HepG2 (cell line): ENCODE results near the gene NSMCE1. TPM values are rescaled to one million over a fixed set of nuclear protein-coding genes. Genes with fewer than 3 reads are reported as not detected.
A peak's percentile ranks its signal among the peaks of the same experiment; 100 is the strongest.

ENCODE experiments used
- ATAC-seq: fragments of 200-7000 bp; cut with Tn5 transposase; 3 replicates; pipeline ENCODE4 v1.9.1; 2020; ENCODE audit warnings: mild to moderate bottlenecking, moderate library complexity
- BruUV-seq: library from RNA; stranded (reverse); fragments of 400-500 nt; replicated peaks from 2 replicates; lab custom pipeline; 2021; lab: Mats Ljungman, UMichigan
- CTCF ChIA-PET: fragments of 300-600 bp; formaldehyde crosslinking; extraction: SDS; loops from one replicate; lab custom pipeline; 2021; ENCODE audit warnings: low total read pairs, inconsistent platforms, low intra/inter-chr PET ratio; lab: Yijun Ruan, JAX
- POLR2A ChIA-PET: fragments of 350-600 bp; sonication (Branson Sonifier 250); formaldehyde crosslinking; loops from one replicate; lab custom pipeline; 2020; ENCODE audit warnings: antibody characterized with exemption, inconsistent platforms; lab: Yijun Ruan, JAX
- DNase-seq: peaks from one replicate; pipeline ENCODE4 v3.0.0-alpha.2; 2015; ENCODE audit warnings: low spot score
- FAIRE-seq: peaks from 3 replicates; lab custom pipeline; 2011; peaks lifted over from hg19 to GRCh38; lab: Jason Lieb, UNC
- H2AFZ ChIP-seq: one replicate; pipeline ENCODE4 v1.6.1; 2011; ENCODE audit warnings: low read length, inconsistent platforms
- H3K27ac ChIP-seq: fragments of 300-600 bp; 3 replicates; pipeline ENCODE4 v1.8.0; 2011; ENCODE audit warnings: mixed run types, mild to moderate bottlenecking, mixed read lengths, low read length, inconsistent platforms; ENCODE audit not compliant: insufficient read depth; ENCODE audit errors: extremely low read length
- H3K27me3 ChIP-seq, 2 experiments: fragments of 200-600 bp in 1 of 2; 2 replicates in 1 of 2; 3 replicates in 1 of 2; pipeline versions ENCODE4 v1.6.0 to v1.8.0; 2011; ENCODE audit warnings: low read length in 2 of 2, mild to moderate bottlenecking in 2 of 2, moderate library complexity in 2 of 2, inconsistent platforms in 1 of 2; ENCODE audit not compliant: insufficient read depth in 2 of 2, control insufficient read depth in 1 of 2
- H3K36me3 ChIP-seq, 2 experiments: fragments of 200-600 bp in 1 of 2; replicated peaks in 1 of 2; 2 replicates in 1 of 2; 3 replicates in 1 of 2; pipeline versions ENCODE4 v1.5.1 to v1.8.0; 2011; ENCODE audit warnings: low read length in 2 of 2, inconsistent platforms in 1 of 2; ENCODE audit not compliant: insufficient read depth in 2 of 2, control insufficient read depth in 1 of 2
- H3K4me1 ChIP-seq: 2 replicates; pipeline ENCODE4 v1.5.1; 2012; ENCODE audit warnings: low read length, inconsistent platforms; ENCODE audit not compliant: insufficient read depth
- H3K4me2 ChIP-seq: 2 replicates; pipeline ENCODE4 v1.6.0; 2011; ENCODE audit warnings: low read depth, low read length, inconsistent platforms
- H3K4me3 ChIP-seq, 3 experiments: fragments of 200-600 bp in 1 of 3; sonication (generic), shearing (Covaris generic) in 1 of 3; replicated peaks in 1 of 3; 2 replicates each; pipeline ENCODE4 v1.5.1; 2011 to 2016; ENCODE audit warnings: low read length in 3 of 3, inconsistent platforms in 2 of 3, low read depth in 2 of 3, mild to moderate bottlenecking in 2 of 3, control low read depth in 1 of 3, mixed read lengths in 1 of 3; ENCODE audit not compliant: insufficient read depth in 1 of 3
- H3K79me2 ChIP-seq: one replicate; pipeline ENCODE4 v1.6.1; 2011; ENCODE audit warnings: low read length, inconsistent platforms; ENCODE audit not compliant: insufficient read depth
- H3K9ac ChIP-seq: 2 replicates; pipeline ENCODE4 v1.6.0; 2011; ENCODE audit warnings: mild to moderate bottlenecking, low read depth, low read length, inconsistent platforms; ENCODE audit not compliant: insufficient read depth
- H3K9me3 ChIP-seq: 2 replicates; pipeline ENCODE4 v1.5.1; 2012; ENCODE audit warnings: mild to moderate bottlenecking, low read length
- H4K20me1 ChIP-seq: 2 replicates; pipeline ENCODE4 v1.6.0; 2011; ENCODE audit warnings: inconsistent platforms, mild to moderate bottlenecking, low read length, moderate library complexity; ENCODE audit not compliant: insufficient read depth
- ATRX ChIP-seq: sonication (generic); formaldehyde crosslinking; IDR thresholded peaks from 2 replicates; pipeline ENCODE4 v1.4.0; 2020; ENCODE audit warnings: missing genetic modification reagents, borderline replicate concordance
- MAFF ChIP-seq: IDR thresholded peaks from 2 replicates; pipeline ENCODE4 v1.6.1; 2011; ENCODE audit warnings: low read depth, low read length, improper control_type of control experiment
- MAFK ChIP-seq, 2 experiments: IDR thresholded peaks in 1 of 2; conservative IDR thresholded peaks in 1 of 2; 2 replicates each; pipeline ENCODE4 v1.6.1; 2011; ENCODE audit warnings: improper control_type of control experiment in 2 of 2, low read length in 2 of 2
- MXD4 ChIP-seq: IDR thresholded peaks from 2 replicates; pipeline ENCODE4 v1.6.1; 2016; ENCODE audit warnings: mild to moderate bottlenecking, missing biosample characterization, missing genetic modification reagents
- TAF1 ChIP-seq: sonication (generic); formaldehyde crosslinking; IDR thresholded peaks from 2 replicates; pipeline ENCODE4 v1.4.0; 2020; ENCODE audit warnings: missing genetic modification reagents
- TBX2 ChIP-seq: sonication (generic); formaldehyde crosslinking; IDR thresholded peaks from 2 replicates; pipeline ENCODE4 v1.5.0; 2020; ENCODE audit warnings: missing genetic modification reagents, mild to moderate bottlenecking, borderline replicate concordance
- U2AF2 ChIP-seq: fragments of 200-400 bp; formaldehyde crosslinking; IDR thresholded peaks from 2 replicates; pipeline ENCODE4 v1.6.1; 2017; ENCODE audit warnings: low read depth, mild to moderate bottlenecking, low read length
- WGBS: methylation state at CpG from one replicate; pipeline ENCODE4 v1.1.6; 2017; ENCODE audit warnings: low lambda C conversion rate; 5-methylcytosine and 5-hydroxymethylcytosine counted together
- in situ Hi-C: cut with HindIII; loops from 2 replicates; pipeline ENCODE4 v1.10.0; 2017; ENCODE audit warnings: low pct_unique_long_range_greater_than_20kb; ENCODE audit not compliant: extremely low pct_ligation_motif_present
- intact Hi-C: fragments of 100-400 bp; cut with micrococcal nuclease; formaldehyde crosslinking; loops from one replicate; pipeline ENCODE4 v1.10.0; 2022; ENCODE audit not compliant: unreplicated experiment
- polyA plus RNA-seq, 8 experiments: library from polyadenylated mRNA; depleted of rRNA in 3 of 8; stranded (reverse) in 7 of 8; unstranded in 1 of 8; fragments of >200 nt; fragmentation: Illumina TruSeq in 4 of 8; extraction: Trizol in 4 of 8; gene quantifications; 2 replicates each; pipeline versions ENCODE4 v1.2.1 to v1.2.3, GENCODE V29; 2011 to 2016; ENCODE audit warnings: low read depth in 4 of 8, missing spikeins in 1 of 8, mixed read lengths in 1 of 8; ENCODE audit not compliant: insufficient read depth in 1 of 8
- total RNA-seq, 5 experiments: library from RNA; depleted of rRNA; stranded (reverse); fragments of >200 nt; fragmentation: Illumina TruSeq; extraction: Trizol; gene quantifications; 2 replicates each; pipeline ENCODE4 v1.2.3, GENCODE V29; 2016; ENCODE audit warnings: low read depth in 1 of 5
- TF ChIP-seq, protein P1 (sequence below): fragments of 450-650 bp; IDR thresholded peaks from 2 replicates; pipeline ENCODE4 v1.6.1; 2016

NSMCE1 gene
- total and polyA plus RNA-seq, 2 of the 13 experiments (the other 11 are each of a cell fraction or from before 2014, with no cell fraction given), result 42.7 to 52.9 TPM

GRCh38 chr16:27190316-27190871 lies 78.2 kb downstream of the NSMCE1 start:
- WGBS, result 79% methylated on average over 11 of the region's 12 CpGs
- no peak overlapping the region for H3K27ac ChIP-seq
- ChIA-PET CTCF (no interaction called here), POLR2A (interaction anchor here (5.9 kb wide), 1 partner anchor 14 kb away, joined by 34 read pairs; the partner anchor contains the start of gene KDM8)
- H3K79me2 ChIP-seq, result no peaks in the 10 kb centered on the region
- intact Hi-C loops (no loop called here), in situ Hi-C loops (no loop called here)
- peaks cover 14% of the 10 kb centered on the region for H3K4me1 ChIP-seq
- H3K9ac ChIP-seq, result no peak overlapping the region
- no peak for DNase-seq
- ATAC-seq, result no peak
- no peak overlapping the region for H2AFZ ChIP-seq
- H3K4me3 ChIP-seq, result no peak overlapping the region
- BruUV-seq, result no TSS peak
- H3K9me3 ChIP-seq, result no peaks in the 10 kb centered on the region
- H3K36me3 ChIP-seq, result no peaks in the 10 kb centered on the region
- peaks cover 0 to 8% of the 10 kb centered on the region in 2 experiments; a peak in 2 of 5 replicates for H3K27me3 ChIP-seq
- no peak overlapping the region for H3K4me2 ChIP-seq
- no peak for TF ChIP-seq TAF1
- TF ChIP-seq MAFF, result peak; percentile 37; the same call in 1 of the 2 replicates
- TF ChIP-seq, protein P1, sequence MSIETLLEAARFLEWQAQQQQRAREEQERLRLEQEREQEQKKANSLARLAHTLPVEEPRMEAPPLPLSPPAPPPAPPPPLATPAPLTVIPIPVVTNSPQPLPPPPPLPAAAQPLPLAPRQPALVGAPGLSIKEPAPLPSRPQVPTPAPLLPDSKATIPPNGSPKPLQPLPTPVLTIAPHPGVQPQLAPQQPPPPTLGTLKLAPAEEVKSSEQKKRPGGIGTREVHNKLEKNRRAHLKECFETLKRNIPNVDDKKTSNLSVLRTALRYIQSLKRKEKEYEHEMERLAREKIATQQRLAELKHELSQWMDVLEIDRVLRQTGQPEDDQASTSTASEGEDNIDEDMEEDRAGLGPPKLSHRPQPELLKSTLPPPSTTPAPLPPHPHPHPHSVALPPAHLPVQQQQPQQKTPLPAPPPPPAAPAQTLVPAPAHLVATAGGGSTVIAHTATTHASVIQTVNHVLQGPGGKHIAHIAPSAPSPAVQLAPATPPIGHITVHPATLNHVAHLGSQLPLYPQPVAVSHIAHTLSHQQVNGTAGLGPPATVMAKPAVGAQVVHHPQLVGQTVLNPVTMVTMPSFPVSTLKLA, result no peak
- no peak for TF ChIP-seq TBX2 (CRISPR knock-in tag)
- TF ChIP-seq ATRX, result no peak
- TF ChIP-seq MAFK (conservative IDR thresholded peaks at IDR 0.05 in 1 of 2, IDR thresholded peaks at IDR 0.05 in 1 of 2; ENCODE audit: low read length in 2 of 2), result peak; percentile 56 to 62
- TF ChIP-seq MXD4 (CRISPR knock-in tag), result no peak
- no peak for TF ChIP-seq U2AF2
- FAIRE-seq, result no peak
- H4K20me1 ChIP-seq, result no peaks in the 10 kb centered on the region
